Skeletal muscle cell (primary cell): ENCODE data around the gene C5AR1.
"Not testable (repeated sequence)": the region's sequence is repeated elsewhere in the genome, so short reads cannot be mapped to it uniquely, and the experiment has no call there.

Experiments
- DNase-seq: peaks from one replicate; pipeline ENCODE4 v3.0.0-alpha.2; 2010; ENCODE audit warnings: low read depth
- H3K4me3 ChIP-seq: 2 replicates; pipeline ENCODE4 v1.5.1; 2011; ENCODE audit warnings: low read depth, mild to moderate bottlenecking, control low read depth, low read length, moderate library complexity

C5AR1 gene

GRCh38 chr19:47356900-47357299, 47.2 kb downstream of the C5AR1 start:
- DNase-seq: no peak
- no peak overlapping the region for H3K4me3 ChIP-seq

- no peak for DNase-seq
- H3K4me3 ChIP-seq: no peak overlapping the region
Observed at GRCh38 chr19:47357788-47358680, 48.4 kb downstream of the C5AR1 start.

- DNase-seq: no peak
- no peak overlapping the region for H3K4me3 ChIP-seq
Observed at GRCh38 chr19:47358936-47359335, 49.3 kb downstream of the C5AR1 start.

GRCh38 chr19:47362321-47362720, 52.7 kb downstream of the C5AR1 start:
- no peak overlapping the region for H3K4me3 ChIP-seq
- DNase-seq: no peak

GRCh38 chr19:47363758-47364531, 54.3 kb downstream of the C5AR1 start:
- H3K4me3 ChIP-seq: no peak overlapping the region
- peak; percentile 25 for DNase-seq

- H3K4me3 ChIP-seq, DNase-seq: not testable (repeated sequence)
Observed at GRCh38 chr19:47365455-47365854, 55.8 kb downstream of the C5AR1 start.

- H3K4me3 ChIP-seq: no peak overlapping the region
- DNase-seq: peak; percentile 46
Observed at GRCh38 chr19:47370045-47370611, 60.5 kb downstream of the C5AR1 start.

GRCh38 chr19:47371261-47371660, 61.6 kb downstream of the C5AR1 start:
- H3K4me3 ChIP-seq: no peak overlapping the region
- DNase-seq: no peak
